Activated T-cell treated with anti-CD3 and anti-CD28 coated beads, Interleukin-2, amount 50 U/mL, for 72 hours (primary cell): ENCODE measurements around the gene ARHGEF11. TPM values are rescaled to one million over a fixed set of nuclear protein-coding genes. Genes with fewer than 3 reads are reported as not detected.

Experiments
- ATAC-seq, 2 donors: fragments of 150-1000 bp; cut with Tn5 transposase; replicated peaks in 1 of 2; 2 replicates each; pipeline ENCODE4 v1.10.0; 2021; ENCODE audit warnings: moderate library complexity in 2 of 2, mild to moderate bottlenecking in 1 of 2
- DNase-seq, 2 donors: peaks; one replicate each; pipeline ENCODE4 v3.0.0; 2021 to 2022; ENCODE audit warnings: mixed read lengths in 1 of 2
- H3K27ac Mint-ChIP-seq: one replicate; pipeline ENCODE4 v1.8.0; 2022; ENCODE audit warnings: mild to moderate bottlenecking, moderate library complexity, mixed read lengths
- H3K27me3 Mint-ChIP-seq: one replicate; pipeline ENCODE4 v1.8.0; 2022; ENCODE audit warnings: low read depth, mixed read lengths
- H3K36me3 Mint-ChIP-seq, 2 donors: one replicate each; pipeline ENCODE4 v1.8.0; 2022; ENCODE audit warnings: mixed read lengths in 2 of 2, mild to moderate bottlenecking in 1 of 2; ENCODE audit not compliant: insufficient read depth in 2 of 2
- H3K4me1 Mint-ChIP-seq: one replicate; pipeline ENCODE4 v1.8.0; 2022; ENCODE audit warnings: low read depth, mixed read lengths
- H3K4me3 Mint-ChIP-seq, 2 donors: one replicate each; pipeline ENCODE4 v1.8.0; 2022; ENCODE audit warnings: mild to moderate bottlenecking in 2 of 2, mixed read lengths in 2 of 2, moderate library complexity in 2 of 2
- H3K9me3 Mint-ChIP-seq, 2 donors: one replicate each; pipeline ENCODE4 v1.8.0; 2022; ENCODE audit warnings: mixed read lengths in 2 of 2
- total RNA-seq, 2 donors: library from RNA; stranded (reverse); gene quantifications; one replicate each; pipeline ENCODE4 v1.2.3, GENCODE V29; 2022

ARHGEF11 gene
- total RNA-seq, 2 donors from 2014 or later: 4.0 to 5.2 TPM

- H3K27ac Mint-ChIP-seq: no peak overlapping the region
- H3K4me1 Mint-ChIP-seq: no peaks in the 10 kb centered on the region
- ATAC-seq: no peak
- no peak overlapping the region for H3K4me3 Mint-ChIP-seq
- H3K9me3 Mint-ChIP-seq: no peaks in the 10 kb centered on the region
- H3K36me3 Mint-ChIP-seq: no peaks in the 10 kb centered on the region
- no peak for DNase-seq
- no peaks in the 10 kb centered on the region for H3K27me3 Mint-ChIP-seq
Measured at GRCh38 chr1:156939786-156940334, 105.7 kb downstream of the ARHGEF11 start.

DNA sequence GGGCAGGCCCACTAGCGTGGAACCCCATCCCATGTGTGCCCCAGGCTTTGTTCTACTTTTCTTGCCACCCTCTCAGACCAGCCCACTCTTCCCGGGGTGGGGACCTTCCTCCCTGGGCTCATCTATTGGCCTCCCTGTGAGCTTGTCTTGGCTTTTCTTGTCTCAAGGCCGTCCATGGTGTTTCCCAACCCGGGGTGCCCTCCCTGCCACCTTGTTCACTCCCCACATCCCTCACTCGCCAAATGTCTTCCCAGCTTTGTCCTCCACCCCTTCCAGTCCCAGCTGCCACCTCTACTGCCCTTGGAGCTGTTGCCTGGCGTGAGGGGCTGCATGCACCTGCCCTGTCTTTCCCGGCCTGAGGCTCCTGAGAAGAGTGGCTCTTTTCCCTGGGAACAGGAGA, 106.7 kb downstream of the ARHGEF11 start:
- Mint-ChIP-seq H3K27me3 (no peaks in the 10 kb centered on the region), H3K4me1 (no peaks in the 10 kb centered on the region), H3K36me3 (no peaks in the 10 kb centered on the region), H3K4me3 (no peak overlapping the region), H3K27ac (no peak overlapping the region), H3K9me3 (no peaks in the 10 kb centered on the region)
- no peak for DNase-seq
- no peak for ATAC-seq

DNA sequence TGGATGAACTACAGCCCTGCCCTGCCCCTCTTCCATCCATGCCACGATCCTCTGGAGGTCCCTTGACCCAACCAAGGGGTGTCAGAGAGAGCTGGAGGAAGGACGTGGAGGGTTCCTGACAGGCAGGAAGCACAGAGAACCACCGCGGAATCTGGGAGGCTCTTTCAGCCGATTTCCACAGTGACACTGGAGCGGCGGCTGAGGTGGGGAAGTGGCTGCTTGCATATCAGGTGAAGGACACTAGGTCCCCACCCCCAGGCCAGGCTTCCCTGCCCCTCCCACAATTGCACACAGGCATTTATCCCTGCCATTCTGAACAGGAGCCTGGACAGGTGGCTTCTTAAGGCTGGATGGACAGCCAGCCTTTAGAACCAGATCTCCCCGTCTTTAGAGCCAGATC, 107.7 kb downstream of the ARHGEF11 start:
- H3K4me1 Mint-ChIP-seq: no peaks in the 10 kb centered on the region
- H3K9me3 Mint-ChIP-seq: no peaks in the 10 kb centered on the region
- DNase-seq (no peak), ATAC-seq (no peak)
- peaks cover 2% of the 10 kb centered on the region for H3K27me3 Mint-ChIP-seq
- H3K36me3 Mint-ChIP-seq: no peaks in the 10 kb centered on the region
- no peak overlapping the region for H3K27ac Mint-ChIP-seq
- no peak overlapping the region for H3K4me3 Mint-ChIP-seq

DNA sequence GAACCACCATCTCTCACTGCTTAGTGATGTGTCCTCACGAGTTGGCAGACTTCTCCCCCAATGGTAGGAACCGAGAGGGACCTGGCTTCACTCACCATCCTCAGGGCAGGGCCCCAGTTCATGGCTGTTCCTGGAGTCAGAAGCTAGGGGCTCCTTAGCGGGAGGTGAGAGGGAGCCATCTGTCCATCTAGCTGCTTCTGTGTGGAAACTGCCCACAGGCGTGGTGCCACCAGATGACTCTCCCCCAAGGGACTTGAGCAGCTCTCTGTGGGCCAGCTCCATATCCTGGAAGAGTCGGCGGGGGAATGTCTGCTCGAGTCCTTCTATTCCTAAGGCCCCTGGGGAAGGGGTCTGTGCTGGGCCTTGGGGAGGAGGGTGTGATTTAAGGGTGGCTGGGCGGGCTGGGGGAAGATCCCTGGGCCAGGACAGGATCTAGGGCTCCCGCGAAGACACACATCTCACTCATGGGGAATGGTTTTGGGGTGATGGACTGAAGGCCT, 108.8 kb downstream of the ARHGEF11 start:
- H3K9me3 Mint-ChIP-seq: no peaks in the 10 kb centered on the region
- no peaks in the 10 kb centered on the region for H3K4me1 Mint-ChIP-seq
- DNase-seq: no peak
- no peak overlapping the region for H3K4me3 Mint-ChIP-seq
- no peaks in the 10 kb centered on the region for H3K36me3 Mint-ChIP-seq
- H3K27ac Mint-ChIP-seq: no peak overlapping the region
- H3K27me3 Mint-ChIP-seq: peaks cover 7% of the 10 kb centered on the region
- ATAC-seq: no peak

- H3K36me3 Mint-ChIP-seq: no peaks in the 10 kb centered on the region
- no peak overlapping the region for H3K4me3 Mint-ChIP-seq
- H3K4me1 Mint-ChIP-seq: peaks cover 5% of the 10 kb centered on the region
- H3K27ac Mint-ChIP-seq: no peak overlapping the region
- H3K9me3 Mint-ChIP-seq: no peaks in the 10 kb centered on the region
- DNase-seq (no peak), ATAC-seq (no peak)
- peaks cover 12% of the 10 kb centered on the region for H3K27me3 Mint-ChIP-seq
Measured at GRCh38 chr1:156936191-156936590, 109.4 kb downstream of the ARHGEF11 start.

GRCh38 chr1:156935505-156936128, 109.9 kb downstream of the ARHGEF11 start:
- H3K27ac Mint-ChIP-seq: no peak overlapping the region
- H3K36me3 Mint-ChIP-seq: no peaks in the 10 kb centered on the region
- H3K27me3 Mint-ChIP-seq: peaks cover 18% of the 10 kb centered on the region
- H3K4me3 Mint-ChIP-seq: no peak overlapping the region
- ATAC-seq (no peak), DNase-seq (no peak)
- H3K4me1 Mint-ChIP-seq: peaks cover 7% of the 10 kb centered on the region
- no peaks in the 10 kb centered on the region for H3K9me3 Mint-ChIP-seq

DNA sequence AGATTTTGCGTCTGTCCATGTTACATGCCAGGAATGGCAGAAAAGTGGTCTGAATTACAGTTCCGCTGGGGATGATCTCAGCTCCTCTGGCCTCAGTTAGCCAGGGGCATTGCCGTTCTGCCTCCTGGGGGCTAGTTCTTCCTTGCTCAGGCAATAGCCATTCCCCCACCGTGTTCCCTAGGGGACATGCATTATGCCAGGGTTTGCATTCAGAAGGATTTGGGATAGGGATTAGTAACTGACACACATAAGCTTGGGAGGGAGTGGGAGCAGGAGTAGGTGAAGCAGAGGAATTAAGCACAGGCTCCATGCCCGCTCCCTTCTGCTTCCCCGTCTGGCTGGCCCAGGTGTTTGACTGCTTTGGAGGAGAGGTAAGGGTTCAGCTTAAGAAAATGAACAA, 112.4 kb downstream of the ARHGEF11 start:
- Mint-ChIP-seq H3K27me3 (peaks cover 42% of the 10 kb centered on the region), H3K4me3 (no peak overlapping the region), H3K27ac (no peak overlapping the region), H3K4me1 (peaks cover 10% of the 10 kb centered on the region), H3K36me3 (no peaks in the 10 kb centered on the region), H3K9me3 (no peaks in the 10 kb centered on the region)
- ATAC-seq (no peak), DNase-seq (no peak)

GRCh38 chr1:156931974-156932710, 113.4 kb downstream of the ARHGEF11 start:
- no peaks in the 10 kb centered on the region for H3K9me3 Mint-ChIP-seq
- H3K27me3 Mint-ChIP-seq: peaks cover 51% of the 10 kb centered on the region
- DNase-seq (no peak), ATAC-seq (no peak)
- H3K27ac Mint-ChIP-seq: no peak overlapping the region
- no peak overlapping the region for H3K4me3 Mint-ChIP-seq
- peaks cover 17% of the 10 kb centered on the region for H3K4me1 Mint-ChIP-seq
- H3K36me3 Mint-ChIP-seq: no peaks in the 10 kb centered on the region

- no peak for DNase-seq
- H3K4me3 Mint-ChIP-seq: no peak overlapping the region
- ATAC-seq: no peak
Measured at GRCh38 chr1:156931211-156931952, 114.2 kb downstream of the ARHGEF11 start.

GRCh38 chr1:156930483-156930882, 115.1 kb downstream of the ARHGEF11 start:
- no peak for ATAC-seq
- H3K4me3 Mint-ChIP-seq: no peak overlapping the region
- peaks cover 68% of the 10 kb centered on the region for H3K27me3 Mint-ChIP-seq

More at GRCh38 chr1:156931211-156931952, 114.2 kb downstream of the ARHGEF11 start:
- H3K27ac Mint-ChIP-seq: no peak overlapping the region
- H3K9me3 Mint-ChIP-seq: no peaks in the 10 kb centered on the region
- H3K27me3 Mint-ChIP-seq: peaks cover 59% of the 10 kb centered on the region
- no peaks in the 10 kb centered on the region for H3K36me3 Mint-ChIP-seq
- peaks cover 20% of the 10 kb centered on the region for H3K4me1 Mint-ChIP-seq

DNA sequence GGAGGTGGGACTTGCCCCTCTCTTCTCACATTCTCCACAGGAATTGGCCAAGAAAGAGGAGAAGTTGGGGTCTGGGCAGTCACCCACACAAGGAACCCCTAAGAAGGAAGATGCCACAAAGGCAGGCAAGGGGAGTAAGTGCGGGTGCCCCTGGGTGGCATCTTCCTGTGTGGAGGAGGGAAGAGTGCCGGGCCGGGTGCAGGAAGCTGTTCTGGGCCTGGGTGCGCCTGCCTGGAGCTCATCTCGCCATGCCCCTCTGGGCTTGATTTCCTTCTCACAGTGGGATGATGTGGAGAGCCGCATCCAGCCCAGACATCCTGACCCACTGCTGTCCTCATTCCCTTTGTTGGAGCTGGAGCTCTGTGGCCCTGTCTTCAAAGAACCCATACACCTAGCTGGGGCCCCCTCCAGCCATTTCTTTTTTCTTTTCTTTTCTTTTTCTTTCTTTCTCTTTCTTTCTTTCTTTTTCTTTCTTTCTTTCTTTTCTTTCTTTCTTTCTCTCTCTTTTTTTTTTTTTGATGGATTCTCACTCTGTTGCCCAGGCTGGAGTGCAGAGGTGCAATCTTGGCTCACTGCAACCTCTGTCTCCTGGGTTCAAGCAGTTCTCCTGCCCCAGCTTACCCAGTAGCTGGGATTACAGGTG, 115.8 kb downstream of the ARHGEF11 start:
- DNase-seq: no peak
- no peak overlapping the region for H3K4me3 Mint-ChIP-seq
- ATAC-seq: no peak
- H3K27me3 Mint-ChIP-seq: peaks cover 75% of the 10 kb centered on the region
- peaks cover 0 to 1% of the 10 kb centered on the region in 2 donors for H3K36me3 Mint-ChIP-seq
- no peaks in the 10 kb centered on the region for H3K9me3 Mint-ChIP-seq
- peaks cover 33% of the 10 kb centered on the region for H3K4me1 Mint-ChIP-seq
- H3K27ac Mint-ChIP-seq: no peak overlapping the region

More at GRCh38 chr1:156930483-156930882, 115.1 kb downstream of the ARHGEF11 start:
- Mint-ChIP-seq H3K4me1 (peaks cover 29% of the 10 kb centered on the region), H3K36me3 (no peaks in the 10 kb centered on the region), H3K27ac (no peak overlapping the region), H3K9me3 (no peaks in the 10 kb centered on the region)
- no peak for DNase-seq

DNA sequence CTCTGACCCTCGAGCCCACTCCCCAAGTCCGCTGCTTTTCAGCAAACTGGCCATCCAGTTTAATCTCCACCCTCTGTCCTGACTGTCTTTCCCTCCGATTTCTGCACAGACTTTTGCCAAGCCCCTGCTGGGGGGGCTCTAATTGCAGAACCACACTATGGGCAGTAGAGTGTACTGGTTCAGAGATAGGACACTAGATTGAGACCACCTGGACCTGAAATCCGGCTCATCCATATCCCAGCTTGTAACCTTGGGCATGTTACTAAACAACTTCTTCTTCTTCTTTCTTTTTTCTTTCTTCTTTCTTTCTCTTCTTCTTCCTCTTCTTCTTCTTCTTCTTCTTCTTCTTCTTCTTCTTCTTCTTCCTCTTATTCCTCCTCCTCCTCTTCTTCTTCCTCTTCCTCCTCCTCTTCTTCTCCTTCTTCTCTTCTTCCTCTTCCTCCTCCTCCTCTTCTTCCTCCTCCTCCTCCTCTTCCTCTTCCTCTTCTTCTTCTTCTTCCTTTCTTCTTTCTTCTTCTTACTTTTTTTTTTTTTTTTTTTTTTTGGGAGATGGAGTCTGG, 117.4 kb downstream of the ARHGEF11 start:
- Mint-ChIP-seq H3K27ac (no peak overlapping the region), H3K4me3 (peak overlapping the region; percentile 65 to 71), H3K27me3 (peaks cover 90% of the 10 kb centered on the region), H3K9me3 (no peaks in the 10 kb centered on the region), H3K36me3 (peaks cover 0 to 1% of the 10 kb centered on the region in 2 donors), H3K4me1 (peaks cover 38% of the 10 kb centered on the region)
- DNase-seq (no peak), ATAC-seq (peak; percentile 1 to 2)
